HPDE6-E6E7 (cell line): ENCODE data around the gene FERD3L.

Experiments
- DNase-seq: peaks from one replicate; pipeline ENCODE4 v3.0.0; 2011; ENCODE audit warnings: missing footprints; ENCODE audit errors: extremely low spot score

FERD3L gene

GRCh38 chr7:19117091-19117869 is 27.9 kb downstream of the FERD3L start, which contains the start of gene TWIST1:
Gene TWIST1, minus strand, starts transcription at chr7:19117636. Its CDS starts 315 bp downstream, at chr7:19117321.
- no peak for DNase-seq

- DNase-seq = no peak
Observed at GRCh38 chr7:19116121-19117090, 28.8 kb downstream of the FERD3L start.

- DNase-seq = no peak
Observed at GRCh38 chr7:19114551-19114855, 30.7 kb downstream of the FERD3L start.

- DNase-seq = no peak
Observed at GRCh38 chr7:19113855-19114550, 31.2 kb downstream of the FERD3L start.

- DNase-seq = no peak
Observed at GRCh38 chr7:19113002-19113350, 32.2 kb downstream of the FERD3L start.

- no peak for DNase-seq
Observed at GRCh38 chr7:19112274-19113001, 32.8 kb downstream of the FERD3L start.

- no peak for DNase-seq
Observed at GRCh38 chr7:19111474-19112273, 33.5 kb downstream of the FERD3L start.

GRCh38 chr7:19110776-19111175 is 34.4 kb downstream of the FERD3L start:
- DNase-seq = no peak

- DNase-seq = no peak
Observed at GRCh38 chr7:19110026-19110730, 35.0 kb downstream of the FERD3L start.

GRCh38 chr7:19109000-19109946 is 35.9 kb downstream of the FERD3L start:
- no peak for DNase-seq

GRCh38 chr7:19107356-19108146 is 37.7 kb downstream of the FERD3L start:
- DNase-seq = no peak

GRCh38 chr7:19107081-19107355 is 38.2 kb downstream of the FERD3L start:
- DNase-seq = no peak

- no peak for DNase-seq
Observed at GRCh38 chr7:19106241-19107080, 38.8 kb downstream of the FERD3L start.

- DNase-seq = no peak
Observed at GRCh38 chr7:19105546-19105945, 39.7 kb downstream of the FERD3L start.

GRCh38 chr7:19104811-19105210 is 40.4 kb downstream of the FERD3L start:
- DNase-seq = no peak

GRCh38 chr7:19102884-19103283 is 42.3 kb downstream of the FERD3L start:
- DNase-seq = no peak

GRCh38 chr7:19101909-19102308 is 43.3 kb downstream of the FERD3L start:
- DNase-seq = no peak
